ENCODE results near the gene BICC1. TPM values are rescaled to one million over a fixed set of nuclear protein-coding genes. Genes with fewer than 3 reads are reported as not detected.

The BICC1 gene
- total RNA-seq, 4 donors from 2014 or later = 0.60 to 5.1 (median 2.2) TPM

DNA sequence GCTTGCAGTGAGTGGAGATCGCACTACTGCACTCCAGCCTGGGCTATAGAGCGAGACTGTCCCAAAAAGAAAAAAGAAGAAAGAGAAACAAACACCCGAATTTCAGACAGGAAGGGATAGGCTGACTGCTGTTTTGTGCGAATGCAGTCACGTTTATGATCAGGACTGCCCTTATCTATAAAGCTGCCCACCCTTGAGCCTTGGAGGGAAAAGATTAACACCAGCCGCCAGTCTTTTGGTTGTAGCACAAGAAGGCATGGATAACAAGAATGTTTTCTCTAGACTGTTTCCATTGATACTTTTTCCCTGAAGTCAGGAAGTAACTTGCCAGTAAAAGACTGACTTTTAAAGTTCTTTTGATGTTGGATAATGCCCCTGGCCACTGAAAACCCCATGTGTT lies 314.0 kb downstream of the BICC1 start:
- Histone ChIP-seq H3K4me1 (no peaks in the 10 kb centered on the region), H3K36me3 (no peaks in the 10 kb centered on the region), H3K9me3 (no peaks in the 10 kb centered on the region), H3K27ac (no peak overlapping the region), H3K27me3 (no peaks in the 10 kb centered on the region), H3K4me3 (no peak overlapping the region)
- intact Hi-C loops (cut with DNase I; ENCODE audit: low total_unique reads) (no loop called here), in situ Hi-C loops (cut with MboI; ENCODE audit: low pct_ligation_motif_present in 1 of 4, low pct_unique_long_range_greater_than_20kb in 1 of 4, low sequenced_read_pairs in 3 of 4) (no loop called here)
- TF ChIP-seq EP300 (IDR thresholded peaks at IDR 0.05; ENCODE audit: low read depth) (no peak), POLR2AphosphoS5 (IDR thresholded peaks at IDR 0.05) (no peak), POLR2A (IDR thresholded peaks at IDR 0.05) (no peak)
- TF ChIP-seq, protein P1, sequence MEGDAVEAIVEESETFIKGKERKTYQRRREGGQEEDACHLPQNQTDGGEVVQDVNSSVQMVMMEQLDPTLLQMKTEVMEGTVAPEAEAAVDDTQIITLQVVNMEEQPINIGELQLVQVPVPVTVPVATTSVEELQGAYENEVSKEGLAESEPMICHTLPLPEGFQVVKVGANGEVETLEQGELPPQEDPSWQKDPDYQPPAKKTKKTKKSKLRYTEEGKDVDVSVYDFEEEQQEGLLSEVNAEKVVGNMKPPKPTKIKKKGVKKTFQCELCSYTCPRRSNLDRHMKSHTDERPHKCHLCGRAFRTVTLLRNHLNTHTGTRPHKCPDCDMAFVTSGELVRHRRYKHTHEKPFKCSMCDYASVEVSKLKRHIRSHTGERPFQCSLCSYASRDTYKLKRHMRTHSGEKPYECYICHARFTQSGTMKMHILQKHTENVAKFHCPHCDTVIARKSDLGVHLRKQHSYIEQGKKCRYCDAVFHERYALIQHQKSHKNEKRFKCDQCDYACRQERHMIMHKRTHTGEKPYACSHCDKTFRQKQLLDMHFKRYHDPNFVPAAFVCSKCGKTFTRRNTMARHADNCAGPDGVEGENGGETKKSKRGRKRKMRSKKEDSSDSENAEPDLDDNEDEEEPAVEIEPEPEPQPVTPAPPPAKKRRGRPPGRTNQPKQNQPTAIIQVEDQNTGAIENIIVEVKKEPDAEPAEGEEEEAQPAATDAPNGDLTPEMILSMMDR (IDR thresholded peaks at IDR 0.05) = no peak
- WGBS, 2 donors (ENCODE audit: low coverage in 1 of 2) = 36% methylated on average over 6 of the region's 6 CpGs; no CpG with 5 or more reads in 1 of the 2 donors
- no peak for DNase-seq

DNA sequence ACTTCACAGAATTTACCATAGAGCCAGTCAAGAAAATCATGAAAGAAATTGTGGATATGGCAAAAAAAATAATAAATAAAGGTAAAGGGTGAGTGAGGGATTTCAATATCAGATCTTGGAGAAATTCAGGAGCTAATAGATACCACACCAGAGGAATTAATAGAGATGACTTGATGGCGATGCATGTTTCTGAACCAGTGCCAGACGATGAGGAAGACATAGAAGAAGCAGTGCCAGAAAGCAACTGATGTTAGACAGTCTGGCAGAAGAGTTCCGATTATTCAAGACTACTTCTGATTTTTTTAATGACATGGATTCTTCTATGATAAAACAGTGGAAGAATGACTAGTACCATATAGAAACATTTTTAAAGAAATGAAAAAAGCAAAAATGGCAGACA lies 314.7 kb downstream of the BICC1 start:
- no peaks in the 10 kb centered on the region for H3K4me1 ChIP-seq
- H3K4me3 ChIP-seq = no peak overlapping the region
- H3K27me3 ChIP-seq = no peaks in the 10 kb centered on the region
- H3K9me3 ChIP-seq = no peaks in the 10 kb centered on the region
- DNase-seq = no peak
- intact Hi-C loops (cut with DNase I; ENCODE audit: low total_unique reads) = no loop called here
- in situ Hi-C loops (cut with MboI; ENCODE audit: low pct_ligation_motif_present in 1 of 4, low pct_unique_long_range_greater_than_20kb in 1 of 4, low sequenced_read_pairs in 3 of 4) = no loop called here
- H3K27ac ChIP-seq = no peak overlapping the region
- no peak for TF ChIP-seq EP300 (IDR thresholded peaks at IDR 0.05; ENCODE audit: low read depth)
- TF ChIP-seq, protein P1 (IDR thresholded peaks at IDR 0.05) = no peak
- no peak for TF ChIP-seq POLR2AphosphoS5 (IDR thresholded peaks at IDR 0.05)
- no peak for TF ChIP-seq POLR2A (IDR thresholded peaks at IDR 0.05)
- 89 to 93% methylated on average over 3 of the region's 3 CpGs for WGBS, 2 donors (ENCODE audit: low coverage in 1 of 2)
- H3K36me3 ChIP-seq = no peaks in the 10 kb centered on the region

DNA sequence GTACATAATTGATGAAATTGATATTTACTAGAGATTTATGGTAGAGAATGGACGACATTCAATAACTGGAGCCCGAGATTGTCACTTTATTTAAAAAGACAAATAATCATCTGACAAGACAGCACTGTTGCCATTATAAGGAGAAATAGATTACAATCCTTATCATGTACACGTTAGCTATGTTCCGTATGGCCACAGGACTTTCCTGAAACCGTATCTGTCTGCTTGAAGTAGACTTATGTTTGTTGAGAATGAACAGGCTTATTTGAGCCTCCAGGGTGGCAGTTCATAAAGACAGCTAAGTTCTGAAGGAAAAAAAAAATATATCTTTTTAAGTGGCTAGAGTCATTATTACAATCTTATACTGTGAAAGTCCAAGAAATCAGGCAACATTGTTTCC lies 317.2 kb downstream of the BICC1 start:
- Histone ChIP-seq H3K27ac (no peak overlapping the region), H3K36me3 (no peaks in the 10 kb centered on the region), H3K27me3 (no peaks in the 10 kb centered on the region), H3K4me1 (no peaks in the 10 kb centered on the region), H3K4me3 (no peak overlapping the region), H3K9me3 (no peaks in the 10 kb centered on the region)
- 89 to 91% methylated on average over 5 of the region's 5 CpGs for WGBS, 2 donors (ENCODE audit: low coverage in 1 of 2)
- TF ChIP-seq POLR2AphosphoS5 (IDR thresholded peaks at IDR 0.05) (no peak), POLR2A (IDR thresholded peaks at IDR 0.05) (no peak), EP300 (IDR thresholded peaks at IDR 0.05; ENCODE audit: low read depth) (no peak)
- TF ChIP-seq, protein P1 (IDR thresholded peaks at IDR 0.05) = no peak
- DNase-seq = no peak
- intact Hi-C loops (cut with DNase I; ENCODE audit: low total_unique reads) = no loop called here
- in situ Hi-C loops (cut with MboI; ENCODE audit: low pct_ligation_motif_present in 1 of 4, low pct_unique_long_range_greater_than_20kb in 1 of 4, low sequenced_read_pairs in 3 of 4) = no loop called here

DNA sequence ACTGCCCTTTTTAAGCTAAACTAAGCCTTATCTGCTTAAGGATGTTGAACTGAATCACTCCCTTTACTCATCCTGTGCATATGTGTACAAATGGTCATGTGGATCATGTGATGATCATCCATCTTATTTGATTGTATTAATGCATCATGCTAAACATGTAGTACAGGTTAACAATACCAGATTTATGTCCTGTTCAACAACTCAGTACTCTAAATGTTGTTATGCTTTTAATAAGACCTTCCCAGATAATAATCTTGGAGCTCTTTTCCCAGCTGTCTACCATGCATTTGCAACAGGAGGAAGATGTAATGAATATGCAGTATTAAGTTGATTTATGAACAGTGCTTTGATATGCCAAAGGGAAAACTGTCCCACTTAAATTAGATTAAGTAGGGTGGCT lies 318.0 kb downstream of the BICC1 start:
- Histone ChIP-seq H3K36me3 (no peaks in the 10 kb centered on the region), H3K27me3 (no peaks in the 10 kb centered on the region), H3K27ac (no peak overlapping the region), H3K4me1 (no peaks in the 10 kb centered on the region), H3K4me3 (no peak overlapping the region), H3K9me3 (no peaks in the 10 kb centered on the region)
- no peak for DNase-seq
- no peak for TF ChIP-seq POLR2AphosphoS5 (IDR thresholded peaks at IDR 0.05)
- TF ChIP-seq EP300 (IDR thresholded peaks at IDR 0.05; ENCODE audit: low read depth) = no peak
- TF ChIP-seq, protein P1 (IDR thresholded peaks at IDR 0.05) = no peak
- no peak for TF ChIP-seq POLR2A (IDR thresholded peaks at IDR 0.05)
- intact Hi-C loops (cut with DNase I; ENCODE audit: low total_unique reads) = no loop called here
- in situ Hi-C loops (cut with MboI; ENCODE audit: low pct_ligation_motif_present in 1 of 4, low pct_unique_long_range_greater_than_20kb in 1 of 4, low sequenced_read_pairs in 3 of 4) = no loop called here
